GM12891 (cell line): ENCODE data around the gene FCN2.

Source experiments
- PAX5 ChIP-seq: IDR thresholded peaks from 2 replicates; pipeline ENCODE4 v1.6.1; 2011; ENCODE audit warnings: low read length, moderate library complexity, mild to moderate bottlenecking; ENCODE audit not compliant: insufficient read depth, severe bottlenecking
- POLR2A ChIP-seq: IDR thresholded peaks from 2 replicates; pipeline ENCODE4 v1.6.1; 2011; ENCODE audit warnings: low read depth, low read length, control low read depth
- POLR2AphosphoS5 ChIP-seq: IDR thresholded peaks from 2 replicates; pipeline ENCODE4 v1.6.1; 2011; ENCODE audit warnings: low read depth, low read length, control low read depth
- POU2F2 ChIP-seq: IDR thresholded peaks from 2 replicates; pipeline ENCODE4 v1.6.1; 2011; ENCODE audit warnings: low read depth, mild to moderate bottlenecking, control low read depth, low read length, moderate library complexity
- TAF1 ChIP-seq: IDR thresholded peaks from 2 replicates; pipeline ENCODE4 v1.6.1; 2011; ENCODE audit warnings: low read depth, low read length, control low read depth

DNA sequence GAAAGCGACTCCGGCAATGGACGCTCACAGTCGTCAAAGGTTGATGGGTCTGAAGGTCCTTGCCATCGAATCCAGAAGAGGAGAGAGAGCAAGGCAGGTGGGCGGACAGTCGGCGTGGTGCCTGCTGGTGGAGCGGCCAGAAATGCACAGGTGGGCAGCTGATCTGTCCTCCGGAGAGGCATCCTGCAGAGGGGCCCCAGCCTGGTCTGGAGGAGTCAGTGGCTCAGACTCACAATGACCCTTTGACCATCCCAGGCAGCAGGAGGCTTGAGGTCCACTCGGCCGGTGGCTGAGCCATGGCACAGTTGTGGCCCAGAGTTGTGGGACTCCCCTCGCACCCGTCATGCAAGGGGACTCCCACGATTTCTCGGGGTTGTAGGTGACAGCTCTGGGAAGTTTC is 34.4 kb upstream of the FCN2 start:
- TF ChIP-seq POLR2A = no peak
- no peak for TF ChIP-seq POLR2AphosphoS5
- TF ChIP-seq TAF1 = no peak
- no peak for TF ChIP-seq PAX5
- no peak for TF ChIP-seq POU2F2
